Urinary bladder (tissue), 4 donors: Measurements from ENCODE around the gene CADPS. TPM values are rescaled to one million over a fixed set of nuclear protein-coding genes. Genes with fewer than 3 reads are reported as not detected.
A peak's percentile ranks its signal among the peaks of the same experiment; 100 is the strongest.

ENCODE experiments used
- DNase-seq: peaks from one replicate; pipeline ENCODE4 v3.0.0-alpha.2; 2015; ENCODE audit errors: extremely low spot score
- H3K27ac ChIP-seq: one replicate; pipeline ENCODE4 v1.5.1; 2013; ENCODE audit warnings: low read depth, mild to moderate bottlenecking, moderate library complexity
- H3K36me3 ChIP-seq: one replicate; pipeline ENCODE4 v1.6.1; 2013; ENCODE audit warnings: mild to moderate bottlenecking, moderate library complexity; ENCODE audit not compliant: insufficient read depth
- H3K4me1 ChIP-seq: one replicate; pipeline ENCODE4 v1.6.1; 2013; ENCODE audit warnings: mild to moderate bottlenecking, moderate library complexity; ENCODE audit not compliant: insufficient read depth
- H3K4me3 ChIP-seq: one replicate; pipeline ENCODE4 v1.5.1; 2013; ENCODE audit warnings: low read depth, low read length
- WGBS: extraction: QIAGEN DNeasy Blood & Tissue Kit; methylation state at CpG from one replicate; pipeline ENCODE4 v1.1.7; 2013; 5-methylcytosine and 5-hydroxymethylcytosine counted together
- polyA plus RNA-seq: library from polyadenylated mRNA; stranded (reverse); fragments of 200-250 nt; gene quantifications from one replicate; pipeline ENCODE4 v1.2.3, GENCODE V29; 2013
- total RNA-seq: library from RNA; depleted of rRNA; stranded (reverse); fragments of >200 nt; gene quantifications from one replicate; pipeline ENCODE4 v1.2.3, GENCODE V29; 2014
- donor health status: healthy with polysubstance abuse.
- donor health status: healthy.

CADPS gene
- total and polyA plus RNA-seq, 2 donors = 1.4 to 19.2 TPM

GRCh38 chr3:62371720-62372591 lies 503.3 kb downstream of the CADPS start:
- no peaks in the 10 kb centered on the region for H3K4me1 ChIP-seq
- H3K4me3 ChIP-seq = peak overlapping the region; percentile 5
- 1% methylated on average over 66 of the region's 66 CpGs for WGBS
- no peak overlapping the region for H3K27ac ChIP-seq
- DNase-seq = no peak
- H3K36me3 ChIP-seq = no peaks in the 10 kb centered on the region

- no peaks in the 10 kb centered on the region for H3K4me1 ChIP-seq
Observed at GRCh38 chr3:62370858-62371719, 504.1 kb downstream of the CADPS start.

GRCh38 chr3:62370112-62370857 lies 504.9 kb downstream of the CADPS start:
- Histone ChIP-seq H3K36me3 (no peaks in the 10 kb centered on the region), H3K4me3 (no peak overlapping the region), H3K27ac (no peak overlapping the region), H3K4me1 (no peaks in the 10 kb centered on the region)
- DNase-seq = no peak
- 3% methylated on average over 46 of the region's 46 CpGs for WGBS

More at GRCh38 chr3:62370858-62371719, 504.1 kb downstream of the CADPS start:
- Histone ChIP-seq H3K4me3 (no peak overlapping the region), H3K36me3 (no peaks in the 10 kb centered on the region), H3K27ac (no peak overlapping the region)
- DNase-seq = no peak
- 4% methylated on average over 49 of the region's 49 CpGs for WGBS

- H3K4me3 ChIP-seq = no peak overlapping the region
- WGBS = 2% methylated on average over 12 of the region's 12 CpGs
- H3K4me1 ChIP-seq = no peaks in the 10 kb centered on the region
Observed at GRCh38 chr3:62369476-62369743, 505.8 kb downstream of the CADPS start.

GRCh38 chr3:62368705-62369475 lies 506.3 kb downstream of the CADPS start:
- Histone ChIP-seq H3K36me3 (no peaks in the 10 kb centered on the region), H3K4me3 (peak overlapping the region; percentile 9), H3K27ac (no peak overlapping the region), H3K4me1 (no peaks in the 10 kb centered on the region)
- DNase-seq = no peak
- WGBS = 2% methylated on average over 58 of the region's 58 CpGs

More at GRCh38 chr3:62369476-62369743, 505.8 kb downstream of the CADPS start:
- no peaks in the 10 kb centered on the region for H3K36me3 ChIP-seq
- DNase-seq = no peak
- H3K27ac ChIP-seq = no peak overlapping the region

- no peak overlapping the region for H3K27ac ChIP-seq
- 7% methylated on average over 19 of the region's 19 CpGs for WGBS
- H3K4me1 ChIP-seq = no peaks in the 10 kb centered on the region
- no peaks in the 10 kb centered on the region for H3K36me3 ChIP-seq
- DNase-seq = no peak
- H3K4me3 ChIP-seq = no peak overlapping the region
Observed at GRCh38 chr3:62368290-62368704, 506.9 kb downstream of the CADPS start.

- Histone ChIP-seq H3K27ac (no peak overlapping the region), H3K36me3 (no peaks in the 10 kb centered on the region), H3K4me3 (no peak overlapping the region), H3K4me1 (no peaks in the 10 kb centered on the region)
- DNase-seq = no peak
- 2% methylated on average over 25 of the region's 25 CpGs for WGBS
Observed at GRCh38 chr3:62367763-62368195, 507.4 kb downstream of the CADPS start.

GRCh38 chr3:62366126-62366484 lies 509.1 kb downstream of the CADPS start:
- DNase-seq = no peak
- H3K36me3 ChIP-seq = no peaks in the 10 kb centered on the region
- WGBS = 10% methylated on average over 4 of the region's 4 CpGs
- H3K4me1 ChIP-seq = no peaks in the 10 kb centered on the region
- no peak overlapping the region for H3K27ac ChIP-seq
- no peak overlapping the region for H3K4me3 ChIP-seq

GRCh38 chr3:62365391-62366125 lies 509.7 kb downstream of the CADPS start:
- no peak overlapping the region for H3K4me3 ChIP-seq
- 11% methylated on average over 16 of the region's 16 CpGs for WGBS
- H3K27ac ChIP-seq = no peak overlapping the region
- no peaks in the 10 kb centered on the region for H3K36me3 ChIP-seq
- no peaks in the 10 kb centered on the region for H3K4me1 ChIP-seq
- no peak for DNase-seq

- H3K4me3 ChIP-seq = no peak overlapping the region
- no peak overlapping the region for H3K27ac ChIP-seq
- H3K4me1 ChIP-seq = no peaks in the 10 kb centered on the region
- H3K36me3 ChIP-seq = no peaks in the 10 kb centered on the region
- DNase-seq = no peak
Observed at GRCh38 chr3:62364191-62364590, 511.0 kb downstream of the CADPS start.

- 83% methylated on average over 6 of the region's 6 CpGs for WGBS
- H3K27ac ChIP-seq = no peak overlapping the region
- no peak for DNase-seq
- no peak overlapping the region for H3K4me3 ChIP-seq
- no peaks in the 10 kb centered on the region for H3K36me3 ChIP-seq
- no peaks in the 10 kb centered on the region for H3K4me1 ChIP-seq
Observed at GRCh38 chr3:62363275-62363674, 511.9 kb downstream of the CADPS start.

- no peak for DNase-seq
- WGBS = 57% methylated on average over 3 of the region's 3 CpGs
- no peaks in the 10 kb centered on the region for H3K36me3 ChIP-seq
Observed at GRCh38 chr3:62361824-62362223, 513.4 kb downstream of the CADPS start.

More at GRCh38 chr3:62361824-62362223, 513.4 kb downstream of the CADPS start:
- Histone ChIP-seq H3K27ac (no peak overlapping the region), H3K4me3 (no peak overlapping the region), H3K4me1 (no peaks in the 10 kb centered on the region)
